Memory B cell (primary cell): ENCODE results near the gene PDE4D.

Source experiments
- ATAC-seq: fragments of 150-1000 bp; cut with Tn5 transposase; 2 replicates; pipeline ENCODE4 v1.10.0; 2021; ENCODE audit warnings: low read depth, mild to moderate bottlenecking, moderate library complexity
- DNase-seq, 2 donors: peaks; one replicate each; pipeline ENCODE4 v3.0.0; 2022; ENCODE audit warnings: low spot score in 2 of 2
- H3K27ac Mint-ChIP-seq: one replicate; pipeline ENCODE4 v1.8.0; 2022; ENCODE audit warnings: mild to moderate bottlenecking, moderate library complexity, mixed read lengths
- H3K27me3 Mint-ChIP-seq: one replicate; pipeline ENCODE4 v1.8.0; 2022; ENCODE audit warnings: mixed read lengths
- H3K36me3 Mint-ChIP-seq: one replicate; pipeline ENCODE4 v1.8.0; 2022; ENCODE audit warnings: mild to moderate bottlenecking, mixed read lengths
- H3K4me1 Mint-ChIP-seq: one replicate; pipeline ENCODE4 v1.8.0; 2022; ENCODE audit warnings: mixed read lengths
- H3K4me3 Mint-ChIP-seq: one replicate; pipeline ENCODE4 v1.8.0; 2022; ENCODE audit warnings: mild to moderate bottlenecking, moderate library complexity, mixed read lengths
- H3K9me3 Mint-ChIP-seq: one replicate; pipeline ENCODE4 v1.8.0; 2022; ENCODE audit warnings: mixed read lengths

The PDE4D gene

GRCh38 chr5:59544573-59544972 is 349.0 kb downstream of the PDE4D start:
- H3K4me3 Mint-ChIP-seq, result no peak overlapping the region
- DNase-seq (no peak), ATAC-seq (no peak)
- no peaks in the 10 kb centered on the region for H3K36me3 Mint-ChIP-seq
- H3K9me3 Mint-ChIP-seq, result no peaks in the 10 kb centered on the region
- peaks cover 12% of the 10 kb centered on the region for H3K4me1 Mint-ChIP-seq
- H3K27me3 Mint-ChIP-seq, result no peaks in the 10 kb centered on the region
- H3K27ac Mint-ChIP-seq, result peak overlapping the region; percentile 45

- H3K27ac Mint-ChIP-seq, result peak overlapping the region; percentile 45
- no peak for ATAC-seq
- H3K36me3 Mint-ChIP-seq, result no peaks in the 10 kb centered on the region
- peaks cover 12% of the 10 kb centered on the region for H3K4me1 Mint-ChIP-seq
- H3K4me3 Mint-ChIP-seq, result no peak overlapping the region
- no peaks in the 10 kb centered on the region for H3K27me3 Mint-ChIP-seq
- no peak for DNase-seq
- no peaks in the 10 kb centered on the region for H3K9me3 Mint-ChIP-seq
Measured at GRCh38 chr5:59543821-59544442, 349.6 kb downstream of the PDE4D start.

GRCh38 chr5:59542851-59543820 is 350.4 kb downstream of the PDE4D start:
- no peaks in the 10 kb centered on the region for H3K9me3 Mint-ChIP-seq
- DNase-seq, result no peak

GRCh38 chr5:59542306-59542705 is 351.2 kb downstream of the PDE4D start:
- DNase-seq (no peak), ATAC-seq (no peak)
- Mint-ChIP-seq H3K4me1 (peaks cover 8% of the 10 kb centered on the region), H3K4me3 (no peak overlapping the region), H3K36me3 (peaks cover 2% of the 10 kb centered on the region), H3K9me3 (no peaks in the 10 kb centered on the region), H3K27me3 (no peaks in the 10 kb centered on the region), H3K27ac (peak overlapping the region; percentile 67)

More at GRCh38 chr5:59542851-59543820, 350.4 kb downstream of the PDE4D start:
- Mint-ChIP-seq H3K27me3 (no peaks in the 10 kb centered on the region), H3K27ac (peak overlapping the region; percentile 65), H3K4me1 (peaks cover 12% of the 10 kb centered on the region), H3K36me3 (peaks cover 2% of the 10 kb centered on the region), H3K4me3 (no peak overlapping the region)
- ATAC-seq, result no peak

GRCh38 chr5:59540366-59540765 is 353.2 kb downstream of the PDE4D start:
- ATAC-seq, result no peak
- H3K27ac Mint-ChIP-seq, result no peak overlapping the region
- H3K9me3 Mint-ChIP-seq, result peaks cover 1% of the 10 kb centered on the region

GRCh38 chr5:59538750-59539121 is 354.8 kb downstream of the PDE4D start:
- Mint-ChIP-seq H3K27ac (no peak overlapping the region), H3K9me3 (peaks cover 1% of the 10 kb centered on the region), H3K27me3 (no peaks in the 10 kb centered on the region), H3K4me1 (peaks cover 8% of the 10 kb centered on the region), H3K36me3 (peaks cover 2% of the 10 kb centered on the region), H3K4me3 (no peak overlapping the region)
- no peak for DNase-seq
- ATAC-seq, result no peak

More at GRCh38 chr5:59540366-59540765, 353.2 kb downstream of the PDE4D start:
- Mint-ChIP-seq H3K4me1 (peaks cover 10% of the 10 kb centered on the region), H3K4me3 (no peak overlapping the region), H3K27me3 (no peaks in the 10 kb centered on the region), H3K36me3 (peaks cover 2% of the 10 kb centered on the region)
- no peak for DNase-seq

- no peak for DNase-seq
- no peak overlapping the region for H3K27ac Mint-ChIP-seq
- H3K36me3 Mint-ChIP-seq, result peaks cover 2% of the 10 kb centered on the region
- H3K27me3 Mint-ChIP-seq, result no peaks in the 10 kb centered on the region
- no peak overlapping the region for H3K4me3 Mint-ChIP-seq
- H3K4me1 Mint-ChIP-seq, result peaks cover 6% of the 10 kb centered on the region
- no peak for ATAC-seq
- peaks cover 1% of the 10 kb centered on the region for H3K9me3 Mint-ChIP-seq
Measured at GRCh38 chr5:59537961-59538749, 355.4 kb downstream of the PDE4D start.

GRCh38 chr5:59536875-59537274 is 356.7 kb downstream of the PDE4D start:
- peaks cover 1% of the 10 kb centered on the region for H3K9me3 Mint-ChIP-seq
- no peak overlapping the region for H3K4me3 Mint-ChIP-seq
- DNase-seq (no peak), ATAC-seq (no peak)
- H3K27me3 Mint-ChIP-seq, result no peaks in the 10 kb centered on the region
- H3K4me1 Mint-ChIP-seq, result peaks cover 2% of the 10 kb centered on the region
- H3K27ac Mint-ChIP-seq, result no peak overlapping the region
- peaks cover 2% of the 10 kb centered on the region for H3K36me3 Mint-ChIP-seq

GRCh38 chr5:59535561-59535960 is 358.0 kb downstream of the PDE4D start:
- ATAC-seq (no peak), DNase-seq (no peak)
- Mint-ChIP-seq H3K4me1 (peaks cover 2% of the 10 kb centered on the region), H3K4me3 (no peak overlapping the region), H3K27ac (no peak overlapping the region), H3K36me3 (peaks cover 2% of the 10 kb centered on the region), H3K9me3 (peaks cover 1% of the 10 kb centered on the region), H3K27me3 (no peaks in the 10 kb centered on the region)

- Mint-ChIP-seq H3K4me1 (peaks cover 2% of the 10 kb centered on the region), H3K4me3 (no peak overlapping the region), H3K9me3 (peaks cover 1% of the 10 kb centered on the region), H3K36me3 (peaks cover 2% of the 10 kb centered on the region), H3K27ac (no peak overlapping the region), H3K27me3 (no peaks in the 10 kb centered on the region)
- DNase-seq (no peak), ATAC-seq (no peak)
Measured at GRCh38 chr5:59533730-59534108, 359.8 kb downstream of the PDE4D start.

- Mint-ChIP-seq H3K4me1 (peaks cover 2% of the 10 kb centered on the region), H3K36me3 (no peaks in the 10 kb centered on the region), H3K27ac (no peak overlapping the region), H3K27me3 (no peaks in the 10 kb centered on the region), H3K9me3 (peaks cover 1% of the 10 kb centered on the region), H3K4me3 (no peak overlapping the region)
- no peak for DNase-seq
- ATAC-seq, result no peak
Measured at GRCh38 chr5:59532979-59533729, 360.4 kb downstream of the PDE4D start.

GRCh38 chr5:59529239-59529638 is 364.3 kb downstream of the PDE4D start:
- no peak for ATAC-seq
- Mint-ChIP-seq H3K36me3 (peaks cover 1% of the 10 kb centered on the region), H3K27me3 (no peaks in the 10 kb centered on the region), H3K9me3 (peaks cover 2% of the 10 kb centered on the region), H3K4me1 (no peaks in the 10 kb centered on the region), H3K4me3 (no peak overlapping the region), H3K27ac (no peak overlapping the region)
- DNase-seq, result no peak

GRCh38 chr5:59528202-59528862 is 365.2 kb downstream of the PDE4D start:
- Mint-ChIP-seq H3K36me3 (peaks cover 7% of the 10 kb centered on the region), H3K27me3 (no peaks in the 10 kb centered on the region), H3K4me1 (no peaks in the 10 kb centered on the region), H3K4me3 (no peak overlapping the region), H3K27ac (peak overlapping the region; percentile 45), H3K9me3 (peaks cover 7% of the 10 kb centered on the region)
- no peak for DNase-seq
- no peak for ATAC-seq
